RWPE2 (cell line): ENCODE measurements around the gene CLDN6.

Source experiments
- ATAC-seq: fragments of 200-7000 bp; cut with Tn5 transposase; 3 replicates; pipeline ENCODE4 v1.9.1; 2021; ENCODE audit warnings: low read depth
- DNase-seq: peaks from one replicate; pipeline ENCODE4 v3.0.0-alpha.2; 2020; ENCODE audit warnings: low spot score
- H3K27ac ChIP-seq: fragments of 450-650 bp; 2 replicates; pipeline ENCODE4 v1.5.1; 2017; ENCODE audit warnings: mild to moderate bottlenecking; ENCODE audit not compliant: poor library complexity, severe bottlenecking
- H3K27me3 ChIP-seq: fragments of 250-450 bp; sonication (Bioruptor Pico); 2 replicates; pipeline ENCODE4 v1.5.1; 2021; ENCODE audit warnings: mild to moderate bottlenecking, moderate library complexity; ENCODE audit not compliant: insufficient read depth, poor library complexity, severe bottlenecking
- H3K36me3 ChIP-seq: fragments of 250-450 bp; sonication (Bioruptor Pico); 2 replicates; pipeline ENCODE4 v1.5.1; 2020; ENCODE audit warnings: low read depth, mild to moderate bottlenecking, moderate library complexity
- H3K4me1 ChIP-seq: fragments of 250-450 bp; sonication (Bioruptor Pico); 2 replicates; pipeline ENCODE4 v1.5.1; 2021; ENCODE audit warnings: mild to moderate bottlenecking, moderate library complexity; ENCODE audit not compliant: insufficient read depth, poor library complexity, severe bottlenecking
- H3K4me3 ChIP-seq: fragments of 250-450 bp; sonication (Bioruptor Pico); 2 replicates; pipeline ENCODE4 v1.5.1; 2021; ENCODE audit warnings: mild to moderate bottlenecking, moderate library complexity; ENCODE audit not compliant: severe bottlenecking
- H3K9me3 ChIP-seq: fragments of 250-450 bp; sonication (Bioruptor Pico); 2 replicates; pipeline ENCODE4 v1.5.1; 2021; ENCODE audit warnings: mild to moderate bottlenecking, moderate library complexity; ENCODE audit not compliant: severe bottlenecking
- TF ChIP-seq, protein P1 (sequence below): fragments of 450-650 bp; IDR thresholded peaks from one replicate; pipeline ENCODE4 v1.5.1; 2017; ENCODE audit warnings: mild to moderate bottlenecking, moderate library complexity; ENCODE audit not compliant: poor library complexity, severe bottlenecking

CLDN6 gene

DNA sequence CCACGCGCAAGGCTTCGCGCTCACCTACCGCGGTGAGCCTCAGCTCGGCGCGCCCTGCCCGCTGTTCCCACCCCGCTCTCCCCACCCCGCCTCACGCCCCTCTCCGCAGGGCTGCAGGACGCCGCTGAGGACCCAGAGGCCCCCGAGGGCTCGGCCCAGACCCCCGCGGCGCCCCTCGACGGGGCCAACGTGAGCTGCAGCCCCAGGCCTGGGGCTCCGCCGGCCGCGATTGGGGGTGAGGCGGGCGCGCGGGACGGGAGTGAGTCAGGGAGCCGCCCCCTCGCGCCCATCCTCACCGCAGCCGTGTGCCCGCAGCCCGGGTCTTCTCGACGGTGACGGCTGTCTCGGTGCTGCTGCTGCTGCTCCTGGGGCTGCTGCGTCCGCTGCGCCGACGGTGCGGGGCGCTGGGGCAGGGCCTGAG, 50.8 kb downstream of the CLDN6 start:
- Histone ChIP-seq H3K4me1 (no peaks in the 10 kb centered on the region), H3K27me3 (no peaks in the 10 kb centered on the region), H3K36me3 (peaks cover 13% of the 10 kb centered on the region), H3K27ac (no peak overlapping the region), H3K9me3 (no peaks in the 10 kb centered on the region), H3K4me3 (no peak overlapping the region)
- DNase-seq (no peak), ATAC-seq (no peak)
- TF ChIP-seq, protein P1, sequence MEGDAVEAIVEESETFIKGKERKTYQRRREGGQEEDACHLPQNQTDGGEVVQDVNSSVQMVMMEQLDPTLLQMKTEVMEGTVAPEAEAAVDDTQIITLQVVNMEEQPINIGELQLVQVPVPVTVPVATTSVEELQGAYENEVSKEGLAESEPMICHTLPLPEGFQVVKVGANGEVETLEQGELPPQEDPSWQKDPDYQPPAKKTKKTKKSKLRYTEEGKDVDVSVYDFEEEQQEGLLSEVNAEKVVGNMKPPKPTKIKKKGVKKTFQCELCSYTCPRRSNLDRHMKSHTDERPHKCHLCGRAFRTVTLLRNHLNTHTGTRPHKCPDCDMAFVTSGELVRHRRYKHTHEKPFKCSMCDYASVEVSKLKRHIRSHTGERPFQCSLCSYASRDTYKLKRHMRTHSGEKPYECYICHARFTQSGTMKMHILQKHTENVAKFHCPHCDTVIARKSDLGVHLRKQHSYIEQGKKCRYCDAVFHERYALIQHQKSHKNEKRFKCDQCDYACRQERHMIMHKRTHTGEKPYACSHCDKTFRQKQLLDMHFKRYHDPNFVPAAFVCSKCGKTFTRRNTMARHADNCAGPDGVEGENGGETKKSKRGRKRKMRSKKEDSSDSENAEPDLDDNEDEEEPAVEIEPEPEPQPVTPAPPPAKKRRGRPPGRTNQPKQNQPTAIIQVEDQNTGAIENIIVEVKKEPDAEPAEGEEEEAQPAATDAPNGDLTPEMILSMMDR = no peak

DNA sequence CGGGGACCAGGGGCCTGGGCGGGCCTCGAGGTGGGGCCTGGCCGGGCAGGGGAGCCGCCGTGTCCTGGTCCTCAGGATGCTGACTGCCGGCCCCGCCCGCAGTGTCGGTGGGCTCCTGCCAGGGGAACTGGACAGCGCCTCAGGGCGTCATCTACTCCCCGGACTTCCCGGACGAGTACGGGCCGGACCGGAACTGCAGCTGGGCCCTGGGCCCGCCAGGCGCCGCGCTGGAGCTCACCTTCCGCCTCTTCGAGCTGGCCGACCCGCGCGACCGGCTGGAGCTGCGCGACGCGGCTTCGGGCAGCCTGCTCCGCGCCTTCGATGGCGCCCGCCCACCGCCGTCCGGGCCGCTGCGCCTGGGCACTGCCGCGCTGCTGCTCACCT, 51.2 kb downstream of the CLDN6 start:
- Histone ChIP-seq H3K36me3 (peaks cover 10% of the 10 kb centered on the region), H3K27ac (no peak overlapping the region), H3K27me3 (no peaks in the 10 kb centered on the region), H3K4me3 (no peak overlapping the region), H3K9me3 (no peaks in the 10 kb centered on the region), H3K4me1 (no peaks in the 10 kb centered on the region)
- ATAC-seq (no peak), DNase-seq (no peak)
- TF ChIP-seq, protein P1 = no peak

DNA sequence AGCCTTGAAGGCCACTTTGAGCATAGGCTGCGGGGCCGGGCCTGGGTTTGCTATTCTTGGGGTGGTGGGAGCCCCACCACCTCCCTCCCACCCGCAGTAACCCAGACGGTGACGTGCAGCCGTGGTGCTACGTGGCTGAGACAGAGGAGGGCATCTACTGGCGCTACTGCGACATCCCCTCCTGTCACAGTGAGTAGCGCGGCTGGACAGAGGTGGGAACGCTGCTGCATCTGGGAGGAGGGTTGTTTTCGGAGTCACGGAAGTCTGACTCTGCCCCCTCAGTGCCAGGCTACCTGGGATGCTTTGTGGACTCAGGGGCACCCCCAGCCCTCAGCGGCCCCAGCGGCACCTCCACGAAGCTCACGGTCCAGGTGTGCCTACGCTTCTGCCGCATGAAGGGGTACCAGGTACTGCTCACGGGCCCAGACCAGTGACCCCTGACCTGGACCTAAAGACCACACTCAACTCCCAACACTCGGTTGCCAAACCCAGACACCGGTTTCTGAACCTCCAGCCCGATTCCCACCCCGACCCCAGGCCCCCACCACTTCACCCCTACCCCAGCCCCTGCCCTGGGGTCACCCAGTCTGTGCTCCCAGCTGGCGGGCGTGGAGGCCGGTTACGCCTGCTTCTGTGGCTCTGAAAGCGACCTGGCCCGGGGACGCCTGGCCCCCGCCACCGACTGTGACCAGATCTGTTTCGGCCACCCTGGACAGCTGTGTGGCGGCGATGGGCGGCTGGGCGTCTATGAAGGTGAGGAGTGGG, 51.8 kb downstream of the CLDN6 start:
- no peak overlapping the region for H3K4me3 ChIP-seq

More for the DNA sequence above, 51.8 kb downstream of the CLDN6 start:
- TF ChIP-seq, protein P1 = no peak
- Histone ChIP-seq H3K27me3 (no peaks in the 10 kb centered on the region), H3K27ac (no peak overlapping the region), H3K36me3 (peaks cover 5% of the 10 kb centered on the region), H3K9me3 (no peaks in the 10 kb centered on the region), H3K4me1 (no peaks in the 10 kb centered on the region)
- peak; percentile 54 for DNase-seq
- ATAC-seq = no peak
